Tibial nerve (tissue), 4 donors: Measurements from ENCODE around the gene RAPGEF6. TPM values are rescaled to one million over a fixed set of nuclear protein-coding genes. Genes with fewer than 3 reads are reported as not detected.

Source experiments
- DNase-seq, 2 donors: peaks; one replicate each; pipeline ENCODE4 v3.0.0-alpha.2; 2019; ENCODE audit warnings: low spot score in 2 of 2
- H3K27ac ChIP-seq, 4 donors: fragments of 200-600 bp; sonication (generic) in 3 of 4; one replicate each; pipeline ENCODE4 v1.5.1; 2017 to 2019; ENCODE audit warnings: mild to moderate bottlenecking in 1 of 4
- H3K27me3 ChIP-seq, 2 donors: fragments of 200-600 bp; sonication (generic) in 1 of 2; one replicate each; pipeline versions ENCODE4 v1.5.1 to v1.6.0; 2017 to 2019
- H3K36me3 ChIP-seq, 3 donors: fragments of 200-600 bp; sonication (generic); one replicate each; pipeline ENCODE4 v1.5.1; 2018 to 2019
- H3K4me1 ChIP-seq, 4 donors: fragments of 200-600 bp; sonication (generic) in 3 of 4; one replicate each; pipeline ENCODE4 v1.5.1; 2017 to 2019
- H3K4me3 ChIP-seq, 4 donors: fragments of 200-600 bp; sonication (generic) in 3 of 4; one replicate each; pipeline ENCODE4 v1.5.1; 2017 to 2019; ENCODE audit warnings: mild to moderate bottlenecking in 1 of 4, moderate library complexity in 1 of 4
- H3K9me3 ChIP-seq, 4 donors: fragments of 200-600 bp; sonication (generic) in 3 of 4; one replicate each; pipeline ENCODE4 v1.5.1; 2017 to 2019
- EP300 ChIP-seq, 2 donors: sonication (generic); formaldehyde crosslinking; IDR thresholded peaks; one replicate each; pipeline ENCODE4 v1.6.1; 2017; ENCODE audit warnings: antibody characterized with exemption in 2 of 2, mild to moderate bottlenecking in 1 of 2
- POLR2A ChIP-seq, 2 donors: fragments of 450-650 bp; IDR thresholded peaks; one replicate each; pipeline ENCODE4 v1.6.1; 2017; ENCODE audit warnings: antibody characterized with exemption in 2 of 2, mild to moderate bottlenecking in 2 of 2, moderate library complexity in 2 of 2
- WGBS, 2 donors: methylation state at CpG; one replicate each; pipeline ENCODE4 v1.1.5; 2018; 5-methylcytosine and 5-hydroxymethylcytosine counted together
- total RNA-seq, 4 donors: library from RNA; depleted of rRNA; stranded (reverse); fragments of >200 nt; gene quantifications; one replicate each; pipeline ENCODE4 v1.1.0, GENCODE V29; 2016
- TF ChIP-seq, protein P1 (sequence below), 5 experiments: fragments of 200-600 bp in 3 of 5; fragments of 450-650 bp in 2 of 5; sonication (generic) in 3 of 5; IDR thresholded peaks; one replicate each; pipeline ENCODE4 v1.5.1; 2016 to 2019; ENCODE audit warnings: antibody characterized with exemption in 5 of 5, mild to moderate bottlenecking in 3 of 5, moderate library complexity in 2 of 5

The RAPGEF6 gene
- total RNA-seq, 4 donors from 2014 or later: 25.1 to 36.4 (median 26.6) TPM

DNA sequence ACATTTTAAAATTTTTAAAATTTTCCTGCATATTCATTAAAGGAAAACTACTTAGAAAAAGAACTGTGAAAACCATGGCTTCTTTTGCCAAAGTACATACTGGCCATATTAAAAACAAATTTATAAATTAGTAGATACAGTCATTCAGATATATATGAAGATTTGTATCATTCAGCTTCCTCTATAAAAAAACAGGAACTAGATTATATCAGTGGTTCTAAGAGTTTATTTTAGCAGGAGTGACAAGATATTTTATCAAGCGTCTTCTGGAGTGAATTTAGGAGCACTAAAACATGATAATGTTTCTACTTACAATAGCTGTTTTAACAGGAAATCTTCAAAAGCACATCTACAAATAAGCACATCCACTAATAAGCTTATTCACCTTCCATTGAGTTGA lies 171.4 kb downstream of the RAPGEF6 start:
- Histone ChIP-seq H3K36me3 (peaks cover 0 to 35% (median 0%) of the 10 kb centered on the region in 3 donors), H3K27me3 (no peaks in the 10 kb centered on the region), H3K4me3 (no peak overlapping the region), H3K4me1 (no peaks in the 10 kb centered on the region), H3K9me3 (no peaks in the 10 kb centered on the region), H3K27ac (no peak overlapping the region)
- TF ChIP-seq, protein P1, sequence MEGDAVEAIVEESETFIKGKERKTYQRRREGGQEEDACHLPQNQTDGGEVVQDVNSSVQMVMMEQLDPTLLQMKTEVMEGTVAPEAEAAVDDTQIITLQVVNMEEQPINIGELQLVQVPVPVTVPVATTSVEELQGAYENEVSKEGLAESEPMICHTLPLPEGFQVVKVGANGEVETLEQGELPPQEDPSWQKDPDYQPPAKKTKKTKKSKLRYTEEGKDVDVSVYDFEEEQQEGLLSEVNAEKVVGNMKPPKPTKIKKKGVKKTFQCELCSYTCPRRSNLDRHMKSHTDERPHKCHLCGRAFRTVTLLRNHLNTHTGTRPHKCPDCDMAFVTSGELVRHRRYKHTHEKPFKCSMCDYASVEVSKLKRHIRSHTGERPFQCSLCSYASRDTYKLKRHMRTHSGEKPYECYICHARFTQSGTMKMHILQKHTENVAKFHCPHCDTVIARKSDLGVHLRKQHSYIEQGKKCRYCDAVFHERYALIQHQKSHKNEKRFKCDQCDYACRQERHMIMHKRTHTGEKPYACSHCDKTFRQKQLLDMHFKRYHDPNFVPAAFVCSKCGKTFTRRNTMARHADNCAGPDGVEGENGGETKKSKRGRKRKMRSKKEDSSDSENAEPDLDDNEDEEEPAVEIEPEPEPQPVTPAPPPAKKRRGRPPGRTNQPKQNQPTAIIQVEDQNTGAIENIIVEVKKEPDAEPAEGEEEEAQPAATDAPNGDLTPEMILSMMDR (IDR thresholded peaks at IDR 0.05): no peak
- no peak for DNase-seq
- WGBS, 2 donors: 74 to 81% methylated on average over 1 of the region's 1 CpG

DNA sequence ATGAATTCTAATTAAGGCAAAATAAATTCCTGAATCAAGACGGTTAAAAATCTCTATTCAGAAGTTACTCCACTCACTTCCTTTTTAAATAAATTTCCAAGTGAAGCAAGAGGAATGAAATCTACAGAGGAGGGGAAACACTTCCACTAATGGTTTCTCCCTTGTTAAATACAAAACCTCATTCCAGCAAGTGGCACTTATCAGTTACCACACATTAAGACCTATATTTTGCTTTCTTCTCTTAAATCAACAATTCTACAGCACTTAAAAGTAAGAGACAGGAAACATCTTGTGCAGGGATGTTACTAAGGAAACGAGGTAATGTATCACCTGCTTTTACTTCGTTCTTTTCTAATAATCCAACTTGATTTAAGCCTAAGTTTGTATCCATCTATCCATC lies 172.6 kb downstream of the RAPGEF6 start:
- 63 to 72% methylated on average over 3 of the region's 3 CpGs for WGBS, 2 donors
- H3K36me3 ChIP-seq: peaks cover 0 to 30% (median 0%) of the 10 kb centered on the region in 3 donors
- no peaks in the 10 kb centered on the region for H3K4me1 ChIP-seq

DNA sequence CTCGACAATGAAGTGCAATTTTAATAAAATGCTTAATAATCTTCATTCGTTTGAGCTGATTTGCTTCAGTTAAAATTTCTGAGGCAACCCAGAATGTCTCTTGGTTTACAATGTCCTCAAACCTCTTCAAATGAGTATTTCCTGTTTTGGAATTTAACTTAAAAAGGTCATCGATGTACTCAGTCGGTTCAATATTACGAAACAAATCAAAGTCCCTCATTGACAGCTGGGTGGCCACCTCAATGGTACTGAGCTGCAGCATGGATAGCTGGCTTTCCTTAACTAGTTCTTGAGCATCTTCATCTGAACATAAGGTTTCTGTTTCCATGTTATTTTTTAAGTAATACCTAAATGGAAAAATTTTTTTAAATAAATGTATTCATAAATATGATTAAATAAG lies 173.3 kb downstream of the RAPGEF6 start:
- 93 to 96% methylated on average over 5 of the region's 5 CpGs for WGBS, 2 donors
- Histone ChIP-seq H3K4me1 (no peaks in the 10 kb centered on the region), H3K36me3 (peaks cover 0 to 29% (median 0%) of the 10 kb centered on the region in 3 donors), H3K9me3 (no peaks in the 10 kb centered on the region), H3K27ac (no peak overlapping the region), H3K4me3 (no peak overlapping the region), H3K27me3 (no peaks in the 10 kb centered on the region)
- no peak for TF ChIP-seq POLR2A (IDR thresholded peaks at IDR 0.05)
- TF ChIP-seq, protein P1 (IDR thresholded peaks at IDR 0.05): no peak
- no peak for TF ChIP-seq EP300 (IDR thresholded peaks at IDR 0.05)
- no peak for DNase-seq

More for the DNA sequence above, 172.6 kb downstream of the RAPGEF6 start:
- Histone ChIP-seq H3K9me3 (no peaks in the 10 kb centered on the region), H3K4me3 (no peak overlapping the region), H3K27ac (no peak overlapping the region), H3K27me3 (no peaks in the 10 kb centered on the region)
- DNase-seq: no peak
- TF ChIP-seq EP300 (IDR thresholded peaks at IDR 0.05): no peak
- TF ChIP-seq, protein P1 (IDR thresholded peaks at IDR 0.05): no peak
- TF ChIP-seq POLR2A (IDR thresholded peaks at IDR 0.05): no peak

DNA sequence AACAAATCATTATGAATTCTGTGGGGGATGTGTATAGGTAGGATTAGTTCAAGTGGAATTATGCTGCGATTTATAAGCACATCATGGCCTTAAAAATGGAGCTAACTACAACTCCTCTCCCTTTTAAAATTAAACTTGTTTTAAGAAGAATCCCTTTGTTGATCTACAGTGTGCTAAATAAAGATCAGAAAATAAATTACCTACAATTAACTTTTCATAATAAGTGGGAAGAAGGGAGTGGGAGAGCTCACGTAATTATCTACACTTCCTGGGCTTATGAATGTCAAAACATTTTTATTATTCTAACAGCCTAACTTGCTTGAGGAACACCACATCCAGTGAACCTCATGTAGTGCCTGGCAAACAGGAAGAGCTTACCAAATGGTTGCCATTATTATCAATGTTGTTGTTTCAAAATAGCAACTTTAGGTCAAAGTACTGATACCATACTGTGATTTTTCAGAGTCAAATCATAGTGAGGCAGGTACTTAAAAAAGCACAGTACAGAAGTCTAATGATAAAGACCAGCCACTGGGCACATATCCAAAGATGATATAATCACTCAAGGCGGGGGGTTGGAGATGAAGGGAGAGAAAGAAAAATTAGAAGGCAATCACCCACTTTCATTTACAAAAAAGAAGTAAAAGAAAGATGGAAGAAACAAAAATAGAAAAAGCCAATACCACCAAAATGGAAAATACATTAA lies 174.0 kb downstream of the RAPGEF6 start:
- no peaks in the 10 kb centered on the region for H3K4me1 ChIP-seq
- no peak overlapping the region for H3K4me3 ChIP-seq
- H3K36me3 ChIP-seq: peaks cover 0 to 25% (median 0%) of the 10 kb centered on the region in 3 donors
- DNase-seq: no peak
- TF ChIP-seq, protein P1 (IDR thresholded peaks at IDR 0.05): no peak
- TF ChIP-seq EP300 (IDR thresholded peaks at IDR 0.05) (no peak), POLR2A (IDR thresholded peaks at IDR 0.05) (no peak)
- WGBS, 2 donors: 83 to 87% methylated on average over 3 of the region's 3 CpGs
- no peaks in the 10 kb centered on the region for H3K27me3 ChIP-seq
- H3K27ac ChIP-seq: no peak overlapping the region
- no peaks in the 10 kb centered on the region for H3K9me3 ChIP-seq

DNA sequence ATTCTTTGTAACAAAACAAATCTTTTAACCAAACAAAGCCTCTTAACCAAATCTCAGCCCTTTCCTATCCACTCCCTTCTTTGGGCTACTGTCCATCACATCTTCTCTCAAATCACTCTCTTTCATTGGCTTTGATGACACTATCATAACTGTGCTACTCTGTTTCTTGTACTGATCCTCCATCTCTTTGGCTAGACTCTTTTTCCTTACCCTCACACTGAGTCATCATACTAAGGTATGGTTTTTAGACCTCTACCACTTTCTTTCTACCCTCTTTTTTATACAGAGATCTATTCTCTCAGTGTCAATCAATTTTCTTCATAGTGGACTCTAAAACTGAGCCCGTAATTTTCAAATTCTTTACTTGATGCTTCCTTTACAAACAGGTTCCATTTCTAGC lies 174.9 kb downstream of the RAPGEF6 start:
- WGBS, 2 donors: 90 to 97% methylated on average over 1 of the region's 1 CpG
- Histone ChIP-seq H3K9me3 (no peaks in the 10 kb centered on the region), H3K4me1 (no peaks in the 10 kb centered on the region), H3K4me3 (no peak overlapping the region), H3K27ac (no peak overlapping the region), H3K27me3 (no peaks in the 10 kb centered on the region), H3K36me3 (peaks cover 0 to 29% (median under 1%) of the 10 kb centered on the region in 3 donors)
- DNase-seq: no peak
- no peak for TF ChIP-seq POLR2A (IDR thresholded peaks at IDR 0.05)
- TF ChIP-seq, protein P1 (IDR thresholded peaks at IDR 0.05): no peak
- no peak for TF ChIP-seq EP300 (IDR thresholded peaks at IDR 0.05)
